Upper lobe of left lung (tissue), 4 donors: ENCODE measurements around the gene MAZ.
"Not testable (repeated sequence)": the region's sequence is repeated elsewhere in the genome, so short reads cannot be mapped to it uniquely, and the experiment has no call there.

Experiments used
- CTCF ChIP-seq, 6 experiments: fragments of 450-650 bp in 4 of 6; fragments of 200-600 bp in 2 of 6; sonication (generic) in 2 of 6; IDR thresholded peaks; one replicate each; pipeline ENCODE4 v1.5.1; 2016 to 2019; ENCODE audit warnings: antibody characterized with exemption in 6 of 6
- POLR2A ChIP-seq, 4 donors: fragments of 450-650 bp; IDR thresholded peaks; one replicate each; pipeline ENCODE4 v1.5.1; 2016 to 2017; ENCODE audit warnings: antibody characterized with exemption in 4 of 4, mild to moderate bottlenecking in 2 of 4
- POLR2AphosphoS5 ChIP-seq, 2 donors: sonication (generic); formaldehyde crosslinking; IDR thresholded peaks; one replicate each; pipeline ENCODE4 v1.5.1; 2017; ENCODE audit warnings: antibody characterized with exemption in 2 of 2

GRCh38 chr16:29772330-29772729 is 34.0 kb upstream of the MAZ start:
- not testable (repeated sequence) for TF ChIP-seq POLR2A, CTCF, POLR2AphosphoS5 (IDR thresholded peaks at IDR 0.05)
